GM21390 (cell line): Measurements from ENCODE around the gene AGRN.
"Not testable (repeated sequence)": the region's sequence is repeated elsewhere in the genome, so short reads cannot be mapped to it uniquely, and the experiment has no call there.

Experiments used
- ATAC-seq: cut with Tn5 transposase; IDR thresholded peaks from one replicate; pipeline ENCODE4 v1.9.1; 2021; ENCODE audit not compliant: unreplicated experiment

AGRN gene

GRCh38 chr1:1049318-1050165, 29.6 kb downstream of the AGRN start:
- ATAC-seq, result no peak

- ATAC-seq, result no peak
Observed at GRCh38 chr1:1050577-1051052, 30.7 kb downstream of the AGRN start.

GRCh38 chr1:1051127-1051810, 31.3 kb downstream of the AGRN start:
- no peak for ATAC-seq

- no peak for ATAC-seq
Observed at GRCh38 chr1:1052003-1052840, 32.3 kb downstream of the AGRN start.

GRCh38 chr1:1053022-1053421, 33.1 kb downstream of the AGRN start:
- ATAC-seq, result no peak

- ATAC-seq, result no peak
Observed at GRCh38 chr1:1053682-1054081, 33.8 kb downstream of the AGRN start.

GRCh38 chr1:1054099-1054700, 34.3 kb downstream of the AGRN start:
- ATAC-seq, result no peak

- no peak for ATAC-seq
Observed at GRCh38 chr1:1054971-1055370, 35.1 kb downstream of the AGRN start.

GRCh38 chr1:1055841-1056736, 36.2 kb downstream of the AGRN start:
- no peak for ATAC-seq

GRCh38 chr1:1057769-1058087, 37.8 kb downstream of the AGRN start:
- ATAC-seq, result not testable (repeated sequence)

GRCh38 chr1:1058088-1058905, 38.4 kb downstream of the AGRN start:
- no peak for ATAC-seq

GRCh38 chr1:1058921-1059493, 39.1 kb downstream of the AGRN start:
- ATAC-seq, result peak; percentile 33

GRCh38 chr1:1059494-1060280, 39.8 kb downstream of the AGRN start:
- peak; percentile 61 for ATAC-seq

GRCh38 chr1:1060281-1061000, 40.5 kb downstream of the AGRN start:
- no peak for ATAC-seq

GRCh38 chr1:1061682-1062345, 41.9 kb downstream of the AGRN start:
- no peak for ATAC-seq

GRCh38 chr1:1062348-1063163, 42.6 kb downstream of the AGRN start:
- no peak for ATAC-seq
